Measurements from ENCODE around the gene PGM1.

PGM1 gene

GRCh38 chr1:63698001-63698838 is 105.0 kb downstream of the PGM1 start:
- H3K4me1 ChIP-seq (ENCODE audit: control insufficient read depth, insufficient read depth, low read length): peaks cover 10% of the 10 kb centered on the region; the same call in 1 of the 2 replicates
- no peak overlapping the region for H3K4me3 ChIP-seq (ENCODE audit: low read depth, low read length)
- no peaks in the 10 kb centered on the region for H3K9me3 ChIP-seq (ENCODE audit: control insufficient read depth, insufficient read depth, low read depth, low read length)
- H3K27me3 ChIP-seq (ENCODE audit: control insufficient read depth, insufficient read depth, low read length): no peaks in the 10 kb centered on the region
- H3K36me3 ChIP-seq (ENCODE audit: control insufficient read depth, insufficient read depth, low read length): no peaks in the 10 kb centered on the region
- H3K9ac ChIP-seq (ENCODE audit: low read length): no peak overlapping the region
- no peak overlapping the region for H3K27ac ChIP-seq (ENCODE audit: low read depth, low read length)

GRCh38 chr1:63701187-63701586 is 108.0 kb downstream of the PGM1 start:
- Histone ChIP-seq H3K9me3 (ENCODE audit: control insufficient read depth, insufficient read depth, low read depth, low read length) (no peaks in the 10 kb centered on the region), H3K4me1 (ENCODE audit: control insufficient read depth, insufficient read depth, low read length) (peaks cover 13% of the 10 kb centered on the region; the same call in 1 of the 2 replicates), H3K9ac (ENCODE audit: low read length) (no peak overlapping the region), H3K4me3 (ENCODE audit: low read depth, low read length) (no peak overlapping the region), H3K27ac (ENCODE audit: low read depth, low read length) (no peak overlapping the region), H3K36me3 (ENCODE audit: control insufficient read depth, insufficient read depth, low read length) (no peaks in the 10 kb centered on the region), H3K27me3 (ENCODE audit: control insufficient read depth, insufficient read depth, low read length) (no peaks in the 10 kb centered on the region)

- no peaks in the 10 kb centered on the region for H3K36me3 ChIP-seq (ENCODE audit: control insufficient read depth, insufficient read depth, low read length)
- H3K4me1 ChIP-seq (ENCODE audit: control insufficient read depth, insufficient read depth, low read length): peaks cover 13% of the 10 kb centered on the region; the same call in 1 of the 2 replicates
- H3K27ac ChIP-seq (ENCODE audit: low read depth, low read length): no peak overlapping the region
- no peak overlapping the region for H3K4me3 ChIP-seq (ENCODE audit: low read depth, low read length)
- no peaks in the 10 kb centered on the region for H3K27me3 ChIP-seq (ENCODE audit: control insufficient read depth, insufficient read depth, low read length)
- no peak overlapping the region for H3K9ac ChIP-seq (ENCODE audit: low read length)
- no peaks in the 10 kb centered on the region for H3K9me3 ChIP-seq (ENCODE audit: control insufficient read depth, insufficient read depth, low read depth, low read length)
Measured at GRCh38 chr1:63703701-63704107, 110.5 kb downstream of the PGM1 start.

- H3K4me1 ChIP-seq (ENCODE audit: control insufficient read depth, insufficient read depth, low read length): peaks cover 13% of the 10 kb centered on the region; the same call in 1 of the 2 replicates
- no peak overlapping the region for H3K27ac ChIP-seq (ENCODE audit: low read depth, low read length)
- H3K27me3 ChIP-seq (ENCODE audit: control insufficient read depth, insufficient read depth, low read length): no peaks in the 10 kb centered on the region
- H3K4me3 ChIP-seq (ENCODE audit: low read depth, low read length): no peak overlapping the region
- no peak overlapping the region for H3K9ac ChIP-seq (ENCODE audit: low read length)
- H3K36me3 ChIP-seq (ENCODE audit: control insufficient read depth, insufficient read depth, low read length): no peaks in the 10 kb centered on the region
- H3K9me3 ChIP-seq (ENCODE audit: control insufficient read depth, insufficient read depth, low read depth, low read length): no peaks in the 10 kb centered on the region
Measured at GRCh38 chr1:63704443-63704842, 111.2 kb downstream of the PGM1 start.

- H3K9me3 ChIP-seq (ENCODE audit: control insufficient read depth, insufficient read depth, low read depth, low read length): no peaks in the 10 kb centered on the region
- no peak overlapping the region for H3K27ac ChIP-seq (ENCODE audit: low read depth, low read length)
- H3K36me3 ChIP-seq (ENCODE audit: control insufficient read depth, insufficient read depth, low read length): no peaks in the 10 kb centered on the region
- no peak overlapping the region for H3K9ac ChIP-seq (ENCODE audit: low read length)
- H3K27me3 ChIP-seq (ENCODE audit: control insufficient read depth, insufficient read depth, low read length): no peaks in the 10 kb centered on the region
- peaks cover 13% of the 10 kb centered on the region; the same call in 1 of the 2 replicates for H3K4me1 ChIP-seq (ENCODE audit: control insufficient read depth, insufficient read depth, low read length)
- H3K4me3 ChIP-seq (ENCODE audit: low read depth, low read length): no peak overlapping the region
Measured at GRCh38 chr1:63705078-63705477, 111.9 kb downstream of the PGM1 start.

- peaks cover 13% of the 10 kb centered on the region for H3K4me1 ChIP-seq (ENCODE audit: control insufficient read depth, insufficient read depth, low read length)
Measured at GRCh38 chr1:63709267-63709828, 116.1 kb downstream of the PGM1 start.

More at GRCh38 chr1:63709267-63709828, 116.1 kb downstream of the PGM1 start:
- Histone ChIP-seq H3K27me3 (ENCODE audit: control insufficient read depth, insufficient read depth, low read length) (no peaks in the 10 kb centered on the region), H3K4me3 (ENCODE audit: low read depth, low read length) (no peak overlapping the region), H3K9me3 (ENCODE audit: control insufficient read depth, insufficient read depth, low read depth, low read length) (no peaks in the 10 kb centered on the region), H3K9ac (ENCODE audit: low read length) (no peak overlapping the region), H3K36me3 (ENCODE audit: control insufficient read depth, insufficient read depth, low read length) (no peaks in the 10 kb centered on the region), H3K27ac (ENCODE audit: low read depth, low read length) (no peak overlapping the region)

Data from HUES6 (cell line).